HepG2 (cell line): ENCODE data around the gene STC2. TPM values are rescaled to one million over a fixed set of nuclear protein-coding genes. Genes with fewer than 3 reads are reported as not detected.

Source experiments
- ARID5B ChIP-seq: IDR thresholded peaks from 2 replicates; pipeline ENCODE4 v1.4.0; 2020; ENCODE audit warnings: mild to moderate bottlenecking, missing genetic modification reagents
- BCLAF1 ChIP-seq: fragments of 450-650 bp; IDR thresholded peaks from 2 replicates; pipeline ENCODE4 v1.6.1; 2017; ENCODE audit warnings: mild to moderate bottlenecking
- CSRNP1 ChIP-seq: sonication (generic); formaldehyde crosslinking; IDR thresholded peaks from 2 replicates; pipeline ENCODE4 v1.8.1; 2023; ENCODE audit warnings: mild to moderate bottlenecking, missing genetic modification reagents
- GABPA ChIP-seq, 2 experiments: IDR thresholded peaks; 2 replicates each; pipeline ENCODE4 v1.6.1; 2011 to 2016; ENCODE audit warnings: low read depth in 2 of 2, low read length in 1 of 2, missing biosample characterization in 1 of 2, missing genetic modification characterization in 1 of 2
- GATAD2A ChIP-seq: IDR thresholded peaks from 2 replicates; pipeline ENCODE4 v1.6.1; 2016
- GLMP ChIP-seq: sonication (generic); formaldehyde crosslinking; IDR thresholded peaks from 2 replicates; pipeline ENCODE4 v1.9.0; 2021; ENCODE audit warnings: missing genetic modification reagents, mild to moderate bottlenecking, borderline replicate concordance
- HDAC6 ChIP-seq: fragments of 200-600 bp; sonication (generic); IDR thresholded peaks from 2 replicates; pipeline ENCODE4 v1.7.0; 2017; ENCODE audit warnings: mild to moderate bottlenecking, antibody characterized with exemption, low read length, low read depth
- KDM5A ChIP-seq: fragments of 200-600 bp; sonication (generic); IDR thresholded peaks from 2 replicates; pipeline ENCODE4 v1.7.0; 2018; ENCODE audit warnings: antibody characterized with exemption, mild to moderate bottlenecking, low read length, borderline replicate concordance
- PAX8 ChIP-seq: sonication (generic); formaldehyde crosslinking; IDR thresholded peaks from 2 replicates; pipeline ENCODE4 v1.8.0; 2022; ENCODE audit warnings: mild to moderate bottlenecking, missing genetic modification reagents, borderline replicate concordance
- PCBP2 ChIP-seq: fragments of 200-400 bp; formaldehyde crosslinking; optimal IDR thresholded peaks from 2 replicates; pipeline ENCODE3; 2018; ENCODE audit warnings: low read length, low read depth; ENCODE audit not compliant: poor library complexity, severe bottlenecking
- PRMT3 ChIP-seq: sonication (generic); formaldehyde crosslinking; IDR thresholded peaks from 2 replicates; pipeline ENCODE4 v1.8.1; 2022; ENCODE audit warnings: low read depth, mild to moderate bottlenecking, moderate library complexity, missing genetic modification reagents, borderline replicate concordance
- RAD21 ChIP-seq: fragments of 450-650 bp; formaldehyde crosslinking; IDR thresholded peaks from 2 replicates; pipeline ENCODE4 v1.5.0; 2020; ENCODE audit warnings: mild to moderate bottlenecking
- SP4 ChIP-seq: sonication (generic); formaldehyde crosslinking; IDR thresholded peaks from 2 replicates; pipeline ENCODE4 v1.8.1; 2023; ENCODE audit warnings: mild to moderate bottlenecking, missing genetic modification reagents
- ZBTB3 ChIP-seq: sonication (generic); formaldehyde crosslinking; IDR thresholded peaks from 2 replicates; pipeline ENCODE4 v1.4.0; 2020; ENCODE audit warnings: low read depth, mild to moderate bottlenecking, moderate library complexity, missing genetic modification reagents, borderline replicate concordance
- ZNF180 ChIP-seq: sonication (generic); formaldehyde crosslinking; IDR thresholded peaks from 2 replicates; pipeline ENCODE4 v1.4.0; 2020; ENCODE audit warnings: low read depth, missing genetic modification reagents, borderline replicate concordance
- ZNF225 ChIP-seq: sonication (generic); formaldehyde crosslinking; IDR thresholded peaks from 2 replicates; pipeline ENCODE4 v1.4.0; 2020; ENCODE audit warnings: mild to moderate bottlenecking, missing genetic modification reagents
- ZNF292 ChIP-seq: sonication (generic); formaldehyde crosslinking; IDR thresholded peaks from 2 replicates; pipeline ENCODE4 v1.8.1; 2022; ENCODE audit warnings: mild to moderate bottlenecking, low read depth, missing genetic modification reagents, borderline replicate concordance
- ZNF773 ChIP-seq: sonication (generic); formaldehyde crosslinking; IDR thresholded peaks from 2 replicates; pipeline ENCODE4 v1.4.0; 2020; ENCODE audit warnings: missing genetic modification reagents, borderline replicate concordance
- polyA plus RNA-seq, 8 experiments: library from polyadenylated mRNA; depleted of rRNA in 3 of 8; stranded (reverse) in 7 of 8; unstranded in 1 of 8; fragments of >200 nt; fragmentation: Illumina TruSeq in 4 of 8; extraction: Trizol in 4 of 8; gene quantifications; 2 replicates each; pipeline versions ENCODE4 v1.2.1 to v1.2.3, GENCODE V29; 2011 to 2016; ENCODE audit warnings: low read depth in 4 of 8, missing spikeins in 1 of 8, mixed read lengths in 1 of 8; ENCODE audit not compliant: insufficient read depth in 1 of 8
- total RNA-seq, 5 experiments: library from RNA; depleted of rRNA; stranded (reverse); fragments of >200 nt; fragmentation: Illumina TruSeq; extraction: Trizol; gene quantifications; 2 replicates each; pipeline ENCODE4 v1.2.3, GENCODE V29; 2016; ENCODE audit warnings: low read depth in 1 of 5

The STC2 gene
- total and polyA plus RNA-seq, 2 of the 13 experiments (the other 11 are each of a cell fraction or from before 2014, with no cell fraction given), result 27.1 to 69.2 TPM

- peak; percentile 84 for TF ChIP-seq ARID5B
- TF ChIP-seq GLMP (CRISPR knock-in tag), result no peak
- no peak for TF ChIP-seq PCBP2
- TF ChIP-seq ZNF180, result no peak
- no peak for TF ChIP-seq ZNF773 (CRISPR knock-in tag)
- no peak for TF ChIP-seq KDM5A
- no peak for TF ChIP-seq ZBTB3 (CRISPR knock-in tag)
- no peak for TF ChIP-seq SP4 (CRISPR knock-in tag)
- TF ChIP-seq CSRNP1 (CRISPR knock-in tag), result no peak
- no peak for TF ChIP-seq RAD21
- 0 out of 2 replicates have a peak, but pooled peaks have one; percentile 26 for TF ChIP-seq ZNF292 (CRISPR knock-in tag)
- TF ChIP-seq PAX8 (CRISPR knock-in tag), result no peak
- peak; percentile 73 for TF ChIP-seq GATAD2A
- no peak for TF ChIP-seq HDAC6
- no peak for TF ChIP-seq PRMT3 (CRISPR knock-in tag)
- no peak for TF ChIP-seq GABPA (IDR thresholded peaks at IDR 0.05; ENCODE audit: low read depth, low read length)
- TF ChIP-seq GABPA (CRISPR knock-in tag; IDR thresholded peaks at IDR 0.05; ENCODE audit: low read depth), result 0 out of 2 replicates have a peak, but pooled peaks have one; percentile 32
- TF ChIP-seq BCLAF1, result no peak
- no peak for TF ChIP-seq ZNF225 (CRISPR knock-in tag)
These were observed 24.2 kb downstream of the STC2 start (continued) for GRCh38 chr5:173303878-173304590.
